Liver (tissue), 3 donors: ENCODE results near the gene SELENBP1.

Source experiments
- JUND ChIP-seq, 2 donors: IDR thresholded peaks; 2 replicates each; pipeline ENCODE4 v1.6.1; 2016; ENCODE audit warnings: antibody characterized with exemption in 2 of 2
- RAD21 ChIP-seq, 2 donors: IDR thresholded peaks; 2 replicates each; pipeline ENCODE4 v1.6.1; 2016; ENCODE audit warnings: antibody characterized with exemption in 2 of 2, mild to moderate bottlenecking in 2 of 2
- RXRA ChIP-seq, 2 donors: IDR thresholded peaks; 2 replicates each; pipeline ENCODE4 v1.6.1; 2017 to 2018; ENCODE audit warnings: antibody characterized with exemption in 2 of 2, mild to moderate bottlenecking in 1 of 2
- TAF1 ChIP-seq: conservative IDR thresholded peaks from 2 replicates; pipeline ENCODE4 v1.6.1; 2016; ENCODE audit warnings: antibody characterized with exemption, mild to moderate bottlenecking
- TF ChIP-seq, protein P1 (sequence below): fragments of 150-350 bp; IDR thresholded peaks from 2 replicates; pipeline ENCODE4 v1.5.1; 2017; ENCODE audit warnings: improper control_type of control experiment, low read depth, low read length; ENCODE audit not compliant: missing input control
- TF ChIP-seq, protein P2 (sequence below): IDR thresholded peaks from 2 replicates; pipeline ENCODE4 v1.6.1; 2016; ENCODE audit warnings: antibody characterized with exemption
- TF ChIP-seq, protein P3 (sequence below): IDR thresholded peaks from 2 replicates; pipeline ENCODE4 v1.6.1; 2016; ENCODE audit warnings: antibody characterized with exemption, mild to moderate bottlenecking
- TF ChIP-seq, protein P4 (sequence below): IDR thresholded peaks from 2 replicates; pipeline ENCODE4 v1.6.1; 2016; ENCODE audit warnings: antibody characterized with exemption
- donor health status: healthy.
- donor health status: healthy.

DNA sequence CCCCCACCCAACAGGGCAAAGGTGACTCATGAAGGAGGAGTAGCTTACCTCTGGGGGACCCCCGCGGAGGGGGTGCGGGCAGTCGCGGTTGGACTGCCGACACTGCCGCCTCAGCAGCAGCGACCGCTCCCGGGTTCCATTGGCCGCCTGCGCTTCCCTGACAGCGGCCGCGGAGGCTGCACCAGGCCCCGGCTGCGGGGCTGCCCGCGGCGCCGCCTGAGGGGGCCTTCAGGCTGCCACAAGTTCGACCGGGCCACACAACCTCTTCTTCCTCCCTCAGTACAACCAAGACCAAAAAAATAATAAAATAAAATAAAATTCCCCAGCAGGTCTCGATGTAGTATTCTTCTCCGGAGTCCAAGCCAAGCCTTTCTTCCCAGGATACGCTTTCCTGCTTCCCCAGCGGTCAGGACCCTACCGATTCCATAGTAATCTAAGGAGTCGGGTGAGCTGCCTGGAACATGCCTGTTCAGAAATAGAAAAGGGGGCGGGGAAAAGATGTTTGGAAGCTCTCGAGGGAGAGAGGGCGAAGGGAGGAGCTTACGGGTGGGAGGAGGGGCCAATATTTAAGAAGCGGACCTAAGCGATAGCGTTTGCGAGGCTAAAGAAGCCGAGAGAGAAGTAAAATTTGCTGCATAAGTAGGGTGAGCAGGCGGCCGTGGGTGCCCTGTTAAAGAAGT, 45.1 kb downstream of the SELENBP1 start, which contains the start of gene PI4KB:
- TF ChIP-seq, protein P1, sequence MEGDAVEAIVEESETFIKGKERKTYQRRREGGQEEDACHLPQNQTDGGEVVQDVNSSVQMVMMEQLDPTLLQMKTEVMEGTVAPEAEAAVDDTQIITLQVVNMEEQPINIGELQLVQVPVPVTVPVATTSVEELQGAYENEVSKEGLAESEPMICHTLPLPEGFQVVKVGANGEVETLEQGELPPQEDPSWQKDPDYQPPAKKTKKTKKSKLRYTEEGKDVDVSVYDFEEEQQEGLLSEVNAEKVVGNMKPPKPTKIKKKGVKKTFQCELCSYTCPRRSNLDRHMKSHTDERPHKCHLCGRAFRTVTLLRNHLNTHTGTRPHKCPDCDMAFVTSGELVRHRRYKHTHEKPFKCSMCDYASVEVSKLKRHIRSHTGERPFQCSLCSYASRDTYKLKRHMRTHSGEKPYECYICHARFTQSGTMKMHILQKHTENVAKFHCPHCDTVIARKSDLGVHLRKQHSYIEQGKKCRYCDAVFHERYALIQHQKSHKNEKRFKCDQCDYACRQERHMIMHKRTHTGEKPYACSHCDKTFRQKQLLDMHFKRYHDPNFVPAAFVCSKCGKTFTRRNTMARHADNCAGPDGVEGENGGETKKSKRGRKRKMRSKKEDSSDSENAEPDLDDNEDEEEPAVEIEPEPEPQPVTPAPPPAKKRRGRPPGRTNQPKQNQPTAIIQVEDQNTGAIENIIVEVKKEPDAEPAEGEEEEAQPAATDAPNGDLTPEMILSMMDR: no peak
- TF ChIP-seq, protein P2, sequence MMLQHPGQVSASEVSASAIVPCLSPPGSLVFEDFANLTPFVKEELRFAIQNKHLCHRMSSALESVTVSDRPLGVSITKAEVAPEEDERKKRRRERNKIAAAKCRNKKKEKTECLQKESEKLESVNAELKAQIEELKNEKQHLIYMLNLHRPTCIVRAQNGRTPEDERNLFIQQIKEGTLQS: no peak
- TF ChIP-seq, protein P3, sequence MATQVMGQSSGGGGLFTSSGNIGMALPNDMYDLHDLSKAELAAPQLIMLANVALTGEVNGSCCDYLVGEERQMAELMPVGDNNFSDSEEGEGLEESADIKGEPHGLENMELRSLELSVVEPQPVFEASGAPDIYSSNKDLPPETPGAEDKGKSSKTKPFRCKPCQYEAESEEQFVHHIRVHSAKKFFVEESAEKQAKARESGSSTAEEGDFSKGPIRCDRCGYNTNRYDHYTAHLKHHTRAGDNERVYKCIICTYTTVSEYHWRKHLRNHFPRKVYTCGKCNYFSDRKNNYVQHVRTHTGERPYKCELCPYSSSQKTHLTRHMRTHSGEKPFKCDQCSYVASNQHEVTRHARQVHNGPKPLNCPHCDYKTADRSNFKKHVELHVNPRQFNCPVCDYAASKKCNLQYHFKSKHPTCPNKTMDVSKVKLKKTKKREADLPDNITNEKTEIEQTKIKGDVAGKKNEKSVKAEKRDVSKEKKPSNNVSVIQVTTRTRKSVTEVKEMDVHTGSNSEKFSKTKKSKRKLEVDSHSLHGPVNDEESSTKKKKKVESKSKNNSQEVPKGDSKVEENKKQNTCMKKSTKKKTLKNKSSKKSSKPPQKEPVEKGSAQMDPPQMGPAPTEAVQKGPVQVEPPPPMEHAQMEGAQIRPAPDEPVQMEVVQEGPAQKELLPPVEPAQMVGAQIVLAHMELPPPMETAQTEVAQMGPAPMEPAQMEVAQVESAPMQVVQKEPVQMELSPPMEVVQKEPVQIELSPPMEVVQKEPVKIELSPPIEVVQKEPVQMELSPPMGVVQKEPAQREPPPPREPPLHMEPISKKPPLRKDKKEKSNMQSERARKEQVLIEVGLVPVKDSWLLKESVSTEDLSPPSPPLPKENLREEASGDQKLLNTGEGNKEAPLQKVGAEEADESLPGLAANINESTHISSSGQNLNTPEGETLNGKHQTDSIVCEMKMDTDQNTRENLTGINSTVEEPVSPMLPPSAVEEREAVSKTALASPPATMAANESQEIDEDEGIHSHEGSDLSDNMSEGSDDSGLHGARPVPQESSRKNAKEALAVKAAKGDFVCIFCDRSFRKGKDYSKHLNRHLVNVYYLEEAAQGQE: peak; percentile 85
- TF ChIP-seq, protein P4, sequence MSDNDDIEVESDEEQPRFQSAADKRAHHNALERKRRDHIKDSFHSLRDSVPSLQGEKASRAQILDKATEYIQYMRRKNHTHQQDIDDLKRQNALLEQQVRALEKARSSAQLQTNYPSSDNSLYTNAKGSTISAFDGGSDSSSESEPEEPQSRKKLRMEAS: peak; percentile 17
- TF ChIP-seq RAD21 (IDR thresholded peaks at IDR 0.05): peak; percentile 30 to 45
- peak; percentile 57 for TF ChIP-seq TAF1
- peak in 1 of 2 donors; percentile 39 for TF ChIP-seq JUND (IDR thresholded peaks at IDR 0.05)
- TF ChIP-seq RXRA (IDR thresholded peaks at IDR 0.05): peak in 1 of 2 donors; percentile 52
